Esophagus muscularis mucosa (tissue), 3 donors: Measurements from ENCODE around the gene REX1BD.
"Not testable (repeated sequence)": the region's sequence is repeated elsewhere in the genome, so short reads cannot be mapped to it uniquely, and the experiment has no call there.

Source experiments
- POLR2A ChIP-seq: fragments of 450-650 bp; IDR thresholded peaks from one replicate; pipeline ENCODE4 v1.6.1; 2017; ENCODE audit warnings: antibody characterized with exemption, moderate library complexity, mild to moderate bottlenecking, low read depth
- POLR2AphosphoS5 ChIP-seq, 2 donors: sonication (generic); formaldehyde crosslinking; IDR thresholded peaks; one replicate each; pipeline ENCODE4 v1.6.1; 2017; ENCODE audit warnings: antibody characterized with exemption in 2 of 2
- TF ChIP-seq, protein P1 (sequence below), 3 experiments: fragments of 200-600 bp in 2 of 3; fragments of 450-650 bp in 1 of 3; sonication (generic) in 2 of 3; IDR thresholded peaks; one replicate each; pipeline ENCODE4 v1.5.1; 2017 to 2019; ENCODE audit warnings: antibody characterized with exemption in 3 of 3, mild to moderate bottlenecking in 2 of 3, moderate library complexity in 1 of 3

DNA sequence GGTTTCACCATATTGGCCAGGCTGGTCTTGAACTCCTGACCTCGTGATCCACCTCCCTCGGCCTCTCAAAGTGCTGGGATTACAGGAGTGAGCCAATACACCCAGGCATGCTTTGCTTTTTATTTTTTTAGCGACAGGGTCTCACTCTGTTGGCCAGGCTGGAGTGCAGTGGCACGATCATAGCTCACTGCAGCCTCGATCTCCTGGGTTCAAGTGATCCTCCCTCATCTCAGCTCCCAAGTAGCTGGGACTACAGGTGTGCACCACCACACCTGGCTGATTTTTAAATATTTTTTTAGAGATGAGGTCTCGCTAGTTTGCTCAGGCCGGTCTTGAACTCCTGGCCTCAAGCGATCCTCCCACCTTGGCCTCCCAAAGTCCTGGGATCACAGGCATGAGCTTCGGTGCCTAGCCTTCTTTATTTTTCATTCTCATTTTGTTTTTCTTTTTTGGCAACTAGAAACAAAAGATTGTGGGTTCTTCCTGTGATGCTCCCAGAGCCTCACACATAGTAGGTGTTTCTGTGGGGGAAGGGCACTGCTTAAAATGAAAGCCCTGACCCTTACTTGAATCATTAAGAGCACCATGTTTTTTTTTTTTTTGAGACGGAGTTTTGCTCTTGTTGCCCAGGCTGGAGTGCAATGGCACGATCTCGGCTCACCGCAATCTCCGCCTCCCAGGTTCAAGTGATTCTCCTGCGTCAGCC is 12.2 kb downstream of the REX1BD start:
- TF ChIP-seq, protein P1, sequence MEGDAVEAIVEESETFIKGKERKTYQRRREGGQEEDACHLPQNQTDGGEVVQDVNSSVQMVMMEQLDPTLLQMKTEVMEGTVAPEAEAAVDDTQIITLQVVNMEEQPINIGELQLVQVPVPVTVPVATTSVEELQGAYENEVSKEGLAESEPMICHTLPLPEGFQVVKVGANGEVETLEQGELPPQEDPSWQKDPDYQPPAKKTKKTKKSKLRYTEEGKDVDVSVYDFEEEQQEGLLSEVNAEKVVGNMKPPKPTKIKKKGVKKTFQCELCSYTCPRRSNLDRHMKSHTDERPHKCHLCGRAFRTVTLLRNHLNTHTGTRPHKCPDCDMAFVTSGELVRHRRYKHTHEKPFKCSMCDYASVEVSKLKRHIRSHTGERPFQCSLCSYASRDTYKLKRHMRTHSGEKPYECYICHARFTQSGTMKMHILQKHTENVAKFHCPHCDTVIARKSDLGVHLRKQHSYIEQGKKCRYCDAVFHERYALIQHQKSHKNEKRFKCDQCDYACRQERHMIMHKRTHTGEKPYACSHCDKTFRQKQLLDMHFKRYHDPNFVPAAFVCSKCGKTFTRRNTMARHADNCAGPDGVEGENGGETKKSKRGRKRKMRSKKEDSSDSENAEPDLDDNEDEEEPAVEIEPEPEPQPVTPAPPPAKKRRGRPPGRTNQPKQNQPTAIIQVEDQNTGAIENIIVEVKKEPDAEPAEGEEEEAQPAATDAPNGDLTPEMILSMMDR (IDR thresholded peaks at IDR 0.05) = not testable (repeated sequence)
- not testable (repeated sequence) for TF ChIP-seq POLR2A; POLR2AphosphoS5 (IDR thresholded peaks at IDR 0.05)
